Renal cortical epithelial cell (primary cell): ENCODE results near the gene PRKAG2. TPM values are rescaled to one million over a fixed set of nuclear protein-coding genes. Genes with fewer than 3 reads are reported as not detected.
A peak's percentile ranks its signal among the peaks of the same experiment; 100 is the strongest.

Experiments used
- DNase-seq: peaks from one replicate; pipeline ENCODE4 v3.0.0-alpha.2; 2011; ENCODE audit warnings: low read depth
- total RNA-seq: library from RNA; depleted of rRNA; stranded (reverse); fragments of >200 nt; gene quantifications from 2 replicates; pipeline ENCODE4 v1.2.3, GENCODE V29; 2014

PRKAG2 gene
- total RNA-seq, 1 donor from 2014 or later = 45.0 TPM

DNA sequence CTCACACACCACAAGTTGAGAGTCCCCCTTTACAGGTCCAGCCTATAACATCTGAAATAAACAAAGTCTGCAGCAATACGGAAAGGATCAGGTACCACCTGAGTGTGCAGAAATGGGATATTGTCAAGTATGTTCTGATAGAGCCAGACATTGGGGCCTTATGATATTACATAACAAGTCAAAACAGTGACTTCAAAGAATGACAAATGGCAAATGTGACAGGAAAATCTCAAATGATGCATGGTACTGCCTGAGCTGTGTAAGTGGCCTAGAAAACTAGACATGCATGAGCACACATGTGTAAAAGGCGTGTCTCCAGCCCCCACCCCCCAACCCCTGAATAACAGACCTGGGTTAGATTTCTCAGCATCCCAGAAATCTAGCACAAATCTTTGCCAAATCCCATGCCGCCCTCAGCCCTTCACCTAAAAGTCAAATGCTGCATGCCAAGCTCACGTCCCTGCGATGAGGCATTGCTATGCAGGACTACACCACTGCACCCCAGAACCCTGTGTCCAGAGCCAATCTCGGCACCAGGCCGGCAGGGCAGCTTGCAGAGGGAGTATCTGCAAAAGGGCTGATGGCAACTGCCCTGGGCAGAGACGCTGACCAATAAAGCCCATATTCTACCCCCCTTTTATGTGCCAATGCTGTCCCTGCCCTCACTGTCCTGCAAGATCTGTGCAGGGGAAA lies 58.8 kb downstream of the PRKAG2 start:
- DNase-seq = no peak

DNA sequence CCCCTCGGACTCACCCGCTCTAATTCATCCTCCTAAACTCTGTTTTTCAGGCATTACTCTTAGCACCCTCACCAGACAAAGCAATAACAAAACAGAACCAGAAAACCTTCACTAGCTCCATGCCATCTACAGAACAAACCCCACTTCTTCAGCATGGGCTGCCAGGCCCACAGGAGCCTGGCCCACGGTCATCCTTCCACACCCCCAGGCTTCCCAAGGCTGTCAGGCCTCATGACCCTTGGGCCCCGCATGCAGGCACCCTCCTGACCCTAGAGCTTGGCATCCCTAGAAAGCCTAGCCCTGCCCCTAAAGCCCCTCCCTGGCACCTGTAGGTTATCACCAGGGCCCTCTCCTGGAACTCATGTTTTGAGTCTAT lies 59.6 kb downstream of the PRKAG2 start:
- no peak for DNase-seq

DNA sequence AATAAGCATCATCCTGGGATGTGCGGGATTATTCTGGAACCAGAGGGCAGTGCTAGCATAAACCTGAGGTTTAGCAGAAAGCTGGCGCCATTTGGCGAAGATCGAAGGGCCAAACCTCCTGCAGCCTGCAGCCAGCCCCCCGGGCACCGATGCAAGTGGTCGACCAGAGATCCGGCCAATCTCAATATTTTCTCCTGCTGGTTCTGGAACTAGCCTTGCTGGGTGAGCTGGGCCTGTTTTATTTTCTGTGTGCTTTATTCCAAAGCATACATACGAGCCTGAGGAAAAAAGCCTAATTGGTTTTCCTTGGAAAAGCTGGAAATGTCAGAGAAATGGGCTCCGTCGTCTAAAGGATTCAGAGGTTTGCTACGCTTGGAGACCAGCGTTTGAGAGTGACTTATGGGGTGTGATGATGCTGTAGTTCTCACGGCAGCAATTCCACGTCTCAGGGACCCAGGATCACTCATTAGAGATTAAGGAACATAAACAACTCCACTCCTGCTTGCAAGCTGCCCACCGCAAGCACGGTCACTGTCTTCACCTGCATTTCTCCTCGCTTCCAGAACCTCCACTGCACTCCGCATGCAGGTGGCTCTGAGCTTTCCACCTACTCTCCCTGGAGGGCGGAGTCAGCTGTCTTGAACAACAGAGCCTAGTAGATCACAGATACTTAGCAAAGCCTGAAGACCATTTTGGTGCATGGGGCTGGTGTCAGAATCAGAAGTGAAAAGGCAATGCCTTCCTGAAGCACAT lies 60.2 kb downstream of the PRKAG2 start:
- no peak for DNase-seq

DNA sequence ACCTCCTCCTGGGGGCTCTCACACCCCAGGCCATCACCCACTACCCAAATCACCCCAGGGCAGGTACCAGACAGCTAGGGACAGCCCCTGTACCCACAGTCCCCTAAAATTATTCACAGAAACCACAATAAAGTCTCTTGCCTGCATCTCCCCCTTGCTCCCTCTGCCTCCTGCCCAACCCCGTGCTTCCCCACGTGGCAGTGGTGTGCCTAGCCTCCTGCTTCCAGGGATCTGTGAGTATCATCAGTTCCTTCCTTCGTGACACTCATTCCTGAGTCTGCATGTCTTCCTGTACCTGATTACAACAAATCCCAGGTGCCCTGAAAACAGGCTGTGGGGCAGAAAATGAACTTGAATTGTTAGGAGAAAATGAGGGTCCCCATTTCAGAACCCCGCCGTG lies 61.5 kb downstream of the PRKAG2 start:
- no peak for DNase-seq

DNA sequence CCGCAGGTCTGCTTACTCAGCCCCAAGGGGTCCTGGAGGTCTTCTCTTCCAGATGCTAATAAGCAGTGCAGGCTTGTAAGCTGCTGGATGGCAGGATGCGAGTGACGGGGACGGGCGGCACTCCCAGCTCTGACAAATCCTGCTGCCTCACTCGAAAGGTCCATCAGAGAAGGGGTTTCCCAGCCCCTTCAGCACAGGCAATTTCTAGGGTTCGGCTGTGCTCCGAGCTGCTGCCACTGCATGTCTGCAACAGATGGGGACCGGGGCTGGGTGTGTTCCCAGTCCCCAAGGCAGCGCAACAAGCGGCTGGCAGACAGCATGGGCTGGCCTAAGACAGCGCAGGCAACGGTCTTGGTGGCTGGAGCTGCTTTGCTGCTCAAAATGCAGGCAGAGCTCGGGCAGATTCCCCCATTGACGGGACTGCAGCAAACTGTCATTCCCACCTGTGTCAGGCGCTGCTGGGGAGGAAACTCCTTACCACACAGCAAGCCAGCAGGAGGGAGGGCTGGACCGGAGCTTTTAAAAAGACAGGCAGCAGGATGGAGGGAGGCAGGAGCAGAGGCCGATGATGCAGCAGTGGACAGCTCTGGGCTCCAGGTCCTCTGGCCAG lies 62.4 kb downstream of the PRKAG2 start:
- no peak for DNase-seq

GRCh38 chr7:151813997-151814396 lies 62.9 kb downstream of the PRKAG2 start:
- no peak for DNase-seq

- DNase-seq = no peak
Observed at GRCh38 chr7:151813445-151813844, 63.5 kb downstream of the PRKAG2 start.

DNA sequence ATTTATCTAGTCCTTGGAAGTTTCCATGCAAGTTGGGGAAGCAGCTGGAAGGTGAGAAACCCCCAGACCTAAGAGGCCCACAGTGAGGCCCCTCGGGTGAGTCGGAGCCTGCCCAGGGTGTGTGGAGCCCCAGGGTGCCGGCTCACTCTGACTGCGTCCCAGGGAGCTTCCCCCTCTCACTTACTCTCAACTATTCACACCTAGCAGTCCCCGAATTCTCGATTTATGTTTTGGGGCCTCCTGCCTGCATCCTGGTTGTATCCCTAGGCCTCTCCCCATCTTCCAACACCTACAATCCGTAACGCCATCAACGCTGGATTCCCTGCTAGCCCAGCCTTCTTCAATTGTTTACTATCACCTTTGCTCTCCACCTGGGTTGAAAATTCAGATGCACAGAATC lies 63.9 kb downstream of the PRKAG2 start:
- DNase-seq = no peak

- no peak for DNase-seq
Observed at GRCh38 chr7:151810441-151811232, 66.3 kb downstream of the PRKAG2 start.

- no peak for DNase-seq
Observed at GRCh38 chr7:151809864-151810170, 67.1 kb downstream of the PRKAG2 start.

DNA sequence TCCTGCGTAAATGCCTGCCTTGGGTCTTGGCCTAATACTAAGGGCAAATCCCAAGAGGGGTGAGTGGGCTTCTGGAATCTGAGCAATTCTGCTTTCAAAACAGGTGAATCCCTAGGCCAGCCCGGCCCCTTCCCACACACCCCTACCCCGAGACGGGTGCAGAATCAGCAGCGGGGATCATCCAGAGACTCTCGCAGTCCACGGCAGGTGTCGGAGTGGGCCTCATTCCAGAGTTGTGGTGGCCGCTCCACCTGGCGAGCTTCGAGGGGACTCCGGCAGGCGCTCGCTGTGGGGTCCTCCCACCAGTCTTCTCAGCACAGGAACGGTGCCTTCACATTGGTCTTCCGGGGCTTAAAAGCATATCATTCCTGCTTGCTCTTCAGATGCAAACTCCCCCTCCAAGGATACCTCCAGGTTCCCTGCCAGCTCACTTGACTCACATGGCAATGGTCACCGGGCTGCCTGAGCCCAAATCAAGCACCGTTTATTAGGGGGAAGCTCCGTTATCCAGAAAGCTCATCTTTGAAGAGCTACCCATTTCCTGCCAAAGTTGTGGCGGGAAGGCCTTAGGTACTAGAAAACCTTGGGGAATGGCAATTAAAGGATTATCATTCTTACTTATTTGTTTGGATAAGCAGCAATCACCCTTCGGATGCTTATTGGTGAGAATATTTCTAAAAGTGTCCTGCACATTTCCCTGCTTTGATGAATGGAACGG lies 67.6 kb downstream of the PRKAG2 start:
- DNase-seq = no peak

- peak; percentile 66 for DNase-seq
Observed at GRCh38 chr7:151808400-151809145, 68.3 kb downstream of the PRKAG2 start.

DNA sequence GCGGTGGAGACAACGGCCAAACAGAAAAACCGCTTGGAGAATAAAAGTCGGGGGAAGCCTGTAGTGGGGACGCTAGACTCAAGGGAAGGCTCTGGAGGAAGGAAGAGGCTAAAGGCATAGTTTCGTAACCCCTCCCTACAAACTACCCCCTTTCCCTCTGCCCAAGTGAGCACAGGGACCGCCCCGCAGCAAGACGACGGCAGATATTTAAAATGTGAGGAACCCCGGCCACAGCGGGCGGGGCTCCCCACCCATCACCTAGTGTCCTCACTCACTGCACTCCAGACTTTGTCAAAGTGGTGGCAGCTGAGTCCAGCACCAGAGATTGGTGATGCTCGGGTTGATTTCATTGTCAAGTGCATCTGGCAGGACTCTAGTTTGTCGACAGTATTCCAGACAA lies 69.1 kb downstream of the PRKAG2 start:
- no peak for DNase-seq

DNA sequence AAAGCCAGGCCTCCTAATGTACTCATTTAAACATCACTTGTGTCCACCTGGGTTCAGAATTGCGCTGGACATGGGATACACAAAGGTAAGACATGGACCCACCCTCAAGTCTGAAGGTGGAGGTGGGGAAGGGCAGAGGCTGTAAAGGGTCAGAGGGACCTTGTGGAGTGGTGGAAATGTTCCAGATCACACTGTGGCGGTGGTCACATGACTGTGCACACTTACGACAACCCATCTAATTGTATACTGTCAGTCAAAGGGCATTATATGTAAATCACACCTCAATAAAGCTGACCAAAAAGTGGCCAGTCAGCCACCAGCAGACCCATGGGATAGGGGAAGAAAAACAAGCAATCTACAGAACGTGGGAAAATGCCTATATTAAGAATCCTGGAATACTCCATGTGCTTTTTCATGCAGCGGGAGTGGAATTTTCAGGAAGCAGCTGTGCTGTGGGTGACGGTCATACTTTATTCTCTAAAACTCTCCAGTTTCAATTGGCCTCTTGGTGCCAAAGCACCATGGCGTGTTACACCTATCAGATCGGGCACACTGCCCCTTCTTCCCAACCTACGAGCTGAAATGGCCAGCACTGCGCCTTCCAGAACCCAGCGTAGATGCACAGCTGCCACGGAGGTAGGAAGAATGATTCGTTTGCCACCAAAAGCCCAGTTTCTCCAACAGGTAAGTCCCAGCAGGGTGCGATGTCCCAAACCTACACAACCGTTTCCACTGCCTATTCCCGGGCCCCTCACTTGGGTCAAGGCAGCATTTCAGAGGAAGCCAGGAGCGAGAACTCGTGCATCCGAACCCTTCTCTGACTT lies 69.8 kb downstream of the PRKAG2 start:
- DNase-seq = no peak

DNA sequence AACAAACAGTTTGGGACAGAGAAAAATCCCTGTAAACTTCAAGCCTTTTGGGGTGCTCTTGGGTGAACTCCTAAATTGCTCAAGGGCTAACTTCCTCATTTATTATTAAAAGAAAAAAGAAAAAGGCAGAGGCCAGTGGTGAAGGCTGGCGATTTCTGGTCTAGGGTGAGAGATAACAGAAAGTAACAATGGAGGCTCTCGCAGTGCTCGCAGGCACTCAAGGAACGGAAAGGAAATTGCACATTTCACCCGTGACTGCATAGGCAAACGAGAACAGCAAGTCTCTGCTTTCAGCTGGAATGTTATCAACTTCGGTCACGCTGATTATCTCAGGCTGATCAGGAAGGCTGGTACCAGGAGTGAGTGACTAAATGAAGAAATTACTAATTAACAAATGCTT lies 70.7 kb downstream of the PRKAG2 start:
- DNase-seq = peak; percentile 34

GRCh38 chr7:151805191-151805590 lies 71.7 kb downstream of the PRKAG2 start:
- no peak for DNase-seq

DNA sequence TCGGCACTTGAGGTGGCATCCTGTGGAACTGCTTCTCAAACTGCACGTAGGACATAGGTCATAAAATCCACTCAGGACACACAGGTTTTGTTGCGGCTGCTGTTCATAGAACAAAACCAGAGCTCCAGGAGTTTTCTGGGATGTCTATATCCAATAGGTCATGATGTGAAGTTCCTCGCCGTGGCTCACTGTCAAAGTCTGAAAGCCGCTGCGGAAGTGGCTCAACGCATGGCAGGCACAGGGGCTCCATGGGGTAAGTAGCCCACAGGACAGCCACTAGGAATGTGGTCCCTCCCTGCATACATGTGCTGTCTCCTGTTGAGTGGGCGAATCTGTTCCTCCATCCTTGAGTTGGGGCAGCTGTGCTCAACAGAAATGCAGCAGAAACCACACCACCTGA lies 72.2 kb downstream of the PRKAG2 start:
- no peak for DNase-seq

DNA sequence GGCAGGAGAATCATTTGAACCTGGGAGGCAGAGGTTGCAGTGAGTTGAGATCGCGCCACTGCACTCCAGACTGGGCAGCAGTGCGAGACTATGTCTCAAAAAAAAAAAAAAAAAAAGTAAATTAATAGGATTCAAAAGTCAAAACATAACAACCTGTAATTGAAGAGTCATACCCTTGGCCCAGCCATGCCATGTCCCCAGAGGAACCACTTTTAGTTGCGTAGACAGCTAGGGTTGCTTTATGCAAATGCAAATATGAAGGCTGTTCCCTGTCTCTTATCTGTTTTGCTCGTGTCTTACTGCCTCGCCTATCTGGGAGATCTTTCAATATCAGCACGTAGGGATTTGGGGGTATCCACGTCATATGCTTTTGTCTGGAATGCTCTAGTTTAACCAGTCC lies 73.1 kb downstream of the PRKAG2 start:
- no peak for DNase-seq

DNA sequence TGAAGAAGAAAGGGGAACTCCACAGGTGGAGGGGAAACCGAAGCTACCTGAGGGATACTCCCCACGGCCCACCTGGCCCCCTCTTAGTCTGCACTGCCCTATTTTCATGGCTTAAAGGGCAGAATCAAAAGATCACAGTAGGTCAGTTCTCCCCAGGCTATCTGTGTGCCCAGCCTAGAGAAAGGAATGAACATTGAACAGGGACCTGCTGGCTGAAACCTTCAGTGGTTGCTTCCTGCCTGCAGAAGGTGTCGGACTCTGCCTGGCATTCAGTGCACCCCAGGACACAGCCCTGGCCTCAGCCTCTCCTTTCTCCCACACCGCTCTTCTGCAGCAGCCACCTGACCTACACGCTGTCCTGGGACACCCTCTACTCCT lies 74.5 kb downstream of the PRKAG2 start:
- no peak for DNase-seq

GRCh38 chr7:151801782-151802468 lies 75.0 kb downstream of the PRKAG2 start:
- no peak for DNase-seq
